NB4 (cell line): ENCODE data around the gene GTPBP3.
A peak's percentile ranks its signal among the peaks of the same experiment; 100 is the strongest.

Experiments used
- DNase-seq: peaks from one replicate; pipeline ENCODE4 v3.0.0; 2010; ENCODE audit warnings: low read depth
- H3K4me3 ChIP-seq: one replicate; pipeline ENCODE4 v1.5.1; 2011; ENCODE audit warnings: mild to moderate bottlenecking, low read depth, low read length, moderate library complexity
- MYC ChIP-seq: IDR thresholded peaks from 2 replicates; pipeline ENCODE4 v1.6.1; 2011; ENCODE audit warnings: low read depth, low read length
- POLR2A ChIP-seq: IDR thresholded peaks from 2 replicates; pipeline ENCODE4 v1.6.1; 2011; ENCODE audit warnings: mild to moderate bottlenecking; ENCODE audit not compliant: insufficient read length; ENCODE audit errors: extremely low read depth
- TF ChIP-seq, protein P1 (sequence below): IDR thresholded peaks from 2 replicates; pipeline ENCODE4 v1.6.1; 2011; ENCODE audit warnings: low read depth, low read length
- TF ChIP-seq, protein P2 (sequence below): IDR thresholded peaks from one replicate; pipeline ENCODE4 v1.5.1; 2012; ENCODE audit warnings: low read depth, low read length

Gene GTPBP3

GRCh38 chr19:17335575-17335974 lies 1.8 kb upstream of the GTPBP3 start:
- H3K4me3 ChIP-seq = no peak overlapping the region
- TF ChIP-seq, protein P1, sequence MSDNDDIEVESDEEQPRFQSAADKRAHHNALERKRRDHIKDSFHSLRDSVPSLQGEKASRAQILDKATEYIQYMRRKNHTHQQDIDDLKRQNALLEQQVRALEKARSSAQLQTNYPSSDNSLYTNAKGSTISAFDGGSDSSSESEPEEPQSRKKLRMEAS = no peak
- TF ChIP-seq POLR2A (no peak), MYC (no peak)
- TF ChIP-seq, protein P2, sequence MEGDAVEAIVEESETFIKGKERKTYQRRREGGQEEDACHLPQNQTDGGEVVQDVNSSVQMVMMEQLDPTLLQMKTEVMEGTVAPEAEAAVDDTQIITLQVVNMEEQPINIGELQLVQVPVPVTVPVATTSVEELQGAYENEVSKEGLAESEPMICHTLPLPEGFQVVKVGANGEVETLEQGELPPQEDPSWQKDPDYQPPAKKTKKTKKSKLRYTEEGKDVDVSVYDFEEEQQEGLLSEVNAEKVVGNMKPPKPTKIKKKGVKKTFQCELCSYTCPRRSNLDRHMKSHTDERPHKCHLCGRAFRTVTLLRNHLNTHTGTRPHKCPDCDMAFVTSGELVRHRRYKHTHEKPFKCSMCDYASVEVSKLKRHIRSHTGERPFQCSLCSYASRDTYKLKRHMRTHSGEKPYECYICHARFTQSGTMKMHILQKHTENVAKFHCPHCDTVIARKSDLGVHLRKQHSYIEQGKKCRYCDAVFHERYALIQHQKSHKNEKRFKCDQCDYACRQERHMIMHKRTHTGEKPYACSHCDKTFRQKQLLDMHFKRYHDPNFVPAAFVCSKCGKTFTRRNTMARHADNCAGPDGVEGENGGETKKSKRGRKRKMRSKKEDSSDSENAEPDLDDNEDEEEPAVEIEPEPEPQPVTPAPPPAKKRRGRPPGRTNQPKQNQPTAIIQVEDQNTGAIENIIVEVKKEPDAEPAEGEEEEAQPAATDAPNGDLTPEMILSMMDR = no peak
- no peak for DNase-seq

GRCh38 chr19:17337675-17338432 lies 501 bp downstream of the GTPBP3 start:
- H3K4me3 ChIP-seq = peak overlapping the region; percentile 86
- TF ChIP-seq, protein P1 = no peak
- TF ChIP-seq, protein P2 = no peak
- TF ChIP-seq POLR2A = no peak
- TF ChIP-seq MYC = no peak
- DNase-seq = peak; percentile 63

- H3K4me3 ChIP-seq = peak overlapping the region; percentile 86
- TF ChIP-seq, protein P2 = no peak
- TF ChIP-seq, protein P1 = no peak
- TF ChIP-seq POLR2A = no peak
- no peak for TF ChIP-seq MYC
Measured at GRCh38 chr19:17338433-17339078, 1.2 kb downstream of the GTPBP3 start.

GRCh38 chr19:17339088-17339741 lies 1.9 kb downstream of the GTPBP3 start:
- H3K4me3 ChIP-seq = no peak overlapping the region
- no peak for TF ChIP-seq MYC
- TF ChIP-seq POLR2A = no peak
- TF ChIP-seq, protein P1 = no peak
- TF ChIP-seq, protein P2 = no peak
- no peak for DNase-seq

More at GRCh38 chr19:17338433-17339078, 1.2 kb downstream of the GTPBP3 start:
- no peak for DNase-seq

DNA sequence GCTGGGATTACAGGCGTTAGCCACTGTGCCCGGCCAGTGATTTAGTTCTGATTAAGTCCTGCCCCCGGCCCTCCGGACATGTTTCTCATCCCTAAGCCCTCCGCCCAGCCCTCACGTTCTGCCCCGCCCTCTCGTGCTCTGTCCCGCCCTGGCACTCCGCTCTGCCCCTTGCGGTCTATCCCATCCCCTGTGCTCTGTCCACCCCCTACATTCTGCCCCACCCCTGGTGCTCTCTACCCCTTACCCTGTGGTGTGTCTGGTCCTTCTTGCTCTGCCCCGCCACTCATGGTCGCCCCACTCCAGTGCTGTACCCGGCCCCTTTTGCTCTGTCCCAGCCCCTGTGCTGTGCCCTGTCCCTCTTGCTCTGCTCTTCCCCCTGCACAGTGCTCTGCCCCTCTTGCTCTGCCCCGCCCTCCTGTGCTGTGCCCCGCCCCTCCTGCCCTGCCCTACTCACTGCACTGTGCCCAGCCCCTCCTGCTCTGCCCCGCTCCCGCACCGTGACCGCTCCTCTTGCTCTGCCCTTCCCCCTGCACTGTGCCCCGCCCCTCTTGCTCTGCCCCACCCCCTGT lies 3.0 kb downstream of the GTPBP3 start:
- H3K4me3 ChIP-seq = no peak overlapping the region
- no peak for TF ChIP-seq POLR2A
- TF ChIP-seq, protein P1 = no peak
- TF ChIP-seq, protein P2 = no peak
- no peak for TF ChIP-seq MYC
- DNase-seq = no peak
